Testis (tissue), 2 donors: ENCODE measurements around the gene HSFX2.
"Not testable (repeated sequence)": the region's sequence is repeated elsewhere in the genome, so short reads cannot be mapped to it uniquely, and the experiment has no call there.

ENCODE experiments used
- CTCF ChIP-seq, 3 experiments: fragments of 450-650 bp in 2 of 3; fragments of 200-600 bp in 1 of 3; sonication (generic) in 1 of 3; IDR thresholded peaks; one replicate each; pipeline ENCODE4 v1.5.1; 2016 to 2019; ENCODE audit warnings: antibody characterized with exemption in 3 of 3, mild to moderate bottlenecking in 2 of 3, moderate library complexity in 1 of 3
- POLR2A ChIP-seq: fragments of 450-650 bp; IDR thresholded peaks from one replicate; pipeline ENCODE4 v1.6.1; 2017; ENCODE audit warnings: antibody characterized with exemption, mild to moderate bottlenecking, moderate library complexity

GRCh38 chrX:149595214-149595613 is at the start of gene HSFX2:
- TF ChIP-seq CTCF (IDR thresholded peaks at IDR 0.05); POLR2A: not testable (repeated sequence)
